NCI-H1436 (cell line): ENCODE measurements around the gene EPHB1.
"Not testable (repeated sequence)": the region's sequence is repeated elsewhere in the genome, so short reads cannot be mapped to it uniquely, and the experiment has no call there.

Source experiments
- DNase-seq: peaks from one replicate; lab custom pipeline; 2025; lab: John Stamatoyannopoulos, UW

Gene EPHB1

DNA sequence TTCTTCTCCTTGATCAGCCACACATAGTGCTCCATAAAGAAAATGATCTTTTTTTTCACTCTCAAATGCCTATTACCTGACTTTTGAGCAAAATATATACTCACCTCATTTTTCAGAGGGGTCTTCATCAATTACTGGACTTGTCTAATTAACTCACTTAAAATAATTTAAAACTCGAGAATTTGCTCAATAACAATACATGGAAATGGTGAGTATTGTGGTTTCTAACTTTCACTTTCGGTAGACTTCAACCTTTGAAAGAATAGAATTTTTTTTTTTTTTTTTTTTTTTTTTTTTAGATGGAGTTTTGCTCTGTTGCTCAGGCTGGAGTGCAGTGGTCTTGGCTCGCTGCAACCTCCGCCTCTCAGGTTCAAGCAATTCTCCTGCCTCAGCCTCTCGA lies 17.7 kb upstream of the EPHB1 start:
- no peak for DNase-seq

DNA sequence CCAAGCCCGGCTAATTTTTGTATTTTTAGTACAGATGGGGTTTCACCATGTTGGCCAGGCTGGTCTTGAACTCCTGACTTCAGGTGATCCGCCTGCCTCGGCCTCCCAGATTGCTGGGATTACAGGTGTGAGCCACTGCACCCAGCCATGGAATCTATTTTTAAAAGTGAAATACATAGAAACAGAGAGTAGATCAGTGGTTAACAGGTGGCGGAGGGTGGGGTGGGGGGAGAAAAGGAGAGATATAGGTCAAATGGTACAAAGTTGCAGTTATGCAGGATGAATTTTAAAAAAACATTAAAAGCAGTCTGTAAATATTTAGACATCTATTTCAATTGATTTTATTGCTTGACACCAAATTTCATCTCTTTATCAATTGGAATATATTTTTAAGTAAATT lies 6.8 kb upstream of the EPHB1 start:
- not testable (repeated sequence) for DNase-seq

DNA sequence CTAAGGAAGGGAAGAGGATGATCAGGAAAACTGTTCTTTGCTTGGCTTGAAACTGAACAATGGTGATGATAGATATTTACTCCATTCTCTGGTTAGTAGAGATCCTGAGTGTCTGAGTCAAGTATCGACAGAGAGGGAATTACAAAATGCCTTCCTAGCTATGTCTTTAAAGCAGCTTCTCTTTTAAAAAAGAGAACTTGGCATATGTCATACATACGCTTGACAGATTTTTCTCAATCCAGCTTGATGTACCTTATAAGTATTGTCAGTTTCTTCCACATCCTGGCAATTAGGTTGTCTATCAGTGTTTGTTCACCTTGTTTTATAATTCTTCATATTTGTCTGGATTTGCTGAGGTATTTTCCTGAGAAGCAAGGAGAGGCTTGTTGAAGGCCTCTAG lies 5.0 kb upstream of the EPHB1 start:
- no peak for DNase-seq

DNA sequence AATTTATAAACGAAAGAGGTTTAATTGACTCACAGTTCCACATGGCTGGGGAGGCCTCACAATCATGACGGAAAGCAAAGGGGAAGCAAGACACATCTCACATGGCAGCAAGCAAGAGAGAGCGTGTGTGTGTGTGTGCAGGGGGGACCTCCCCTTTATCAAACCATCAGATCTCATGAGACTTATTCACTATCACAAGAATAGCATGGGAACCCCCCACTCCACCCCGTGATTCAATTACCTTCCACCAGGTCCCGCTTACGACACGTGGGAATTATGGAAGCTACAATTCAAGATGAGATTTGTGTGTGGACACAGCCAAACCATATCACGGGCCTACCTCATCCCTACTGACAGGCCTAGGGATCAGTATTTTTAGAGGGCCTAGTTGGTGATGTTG lies 3.1 kb upstream of the EPHB1 start:
- DNase-seq, result no peak

DNA sequence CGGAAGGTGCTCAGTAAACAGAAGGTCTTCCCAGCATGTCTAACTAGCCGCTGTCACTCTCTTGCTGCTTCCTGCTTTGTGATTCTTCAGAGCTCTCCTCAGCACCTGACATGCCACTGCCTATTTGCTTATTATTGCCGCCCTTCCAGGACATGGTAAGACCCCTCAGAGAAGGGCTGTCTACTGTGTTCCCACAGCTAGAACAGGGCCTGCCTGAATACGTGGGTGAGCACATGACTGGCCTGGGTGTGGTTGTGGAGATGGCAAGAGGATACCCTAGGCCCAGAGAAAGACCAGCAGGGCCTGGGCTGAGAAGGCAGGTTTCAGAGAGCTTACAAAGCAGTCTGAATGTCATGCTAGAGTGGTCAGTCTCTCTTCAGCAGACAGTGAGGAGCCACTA lies 2.4 kb upstream of the EPHB1 start:
- no peak for DNase-seq

DNA sequence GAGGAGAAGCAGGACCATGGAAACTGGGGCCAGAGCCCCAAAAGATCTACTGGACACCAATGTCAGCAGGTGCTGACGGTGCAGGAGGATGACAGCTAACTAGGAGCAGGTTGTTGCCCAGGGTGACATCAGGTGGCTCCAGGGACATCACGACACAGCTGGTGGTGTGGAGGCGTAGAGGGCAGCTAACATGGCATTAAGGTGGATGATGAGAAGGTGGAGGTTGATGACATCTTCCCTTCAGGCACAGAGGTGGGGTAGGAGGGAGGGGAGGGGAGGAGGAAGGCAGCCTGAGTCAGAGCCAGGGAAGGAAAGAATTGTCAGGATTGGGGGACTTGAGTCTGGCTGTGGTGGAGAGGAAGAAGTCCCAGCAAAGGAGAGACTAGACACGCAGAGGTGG lies 1.5 kb upstream of the EPHB1 start:
- no peak for DNase-seq

DNA sequence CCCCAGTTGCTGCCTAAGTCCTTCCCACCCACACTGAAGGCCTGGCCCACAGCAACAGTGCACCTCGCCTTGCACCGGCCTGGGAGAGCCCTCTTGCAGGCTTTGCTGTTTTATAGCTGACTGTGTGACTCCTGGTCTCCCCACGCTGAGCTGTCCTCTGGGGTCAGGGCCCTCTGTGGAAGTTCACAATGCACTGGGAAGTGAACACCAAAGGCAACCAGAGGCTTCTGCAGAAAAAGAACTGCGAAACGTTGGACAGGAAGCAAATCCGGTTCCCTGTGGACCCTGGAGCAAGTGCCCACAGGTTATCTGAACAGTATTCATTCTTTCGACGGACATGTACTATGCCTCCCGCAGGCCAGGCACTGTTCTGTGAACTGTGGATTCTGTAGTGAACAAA lies 737 bp upstream of the EPHB1 start:
- no peak for DNase-seq

DNA sequence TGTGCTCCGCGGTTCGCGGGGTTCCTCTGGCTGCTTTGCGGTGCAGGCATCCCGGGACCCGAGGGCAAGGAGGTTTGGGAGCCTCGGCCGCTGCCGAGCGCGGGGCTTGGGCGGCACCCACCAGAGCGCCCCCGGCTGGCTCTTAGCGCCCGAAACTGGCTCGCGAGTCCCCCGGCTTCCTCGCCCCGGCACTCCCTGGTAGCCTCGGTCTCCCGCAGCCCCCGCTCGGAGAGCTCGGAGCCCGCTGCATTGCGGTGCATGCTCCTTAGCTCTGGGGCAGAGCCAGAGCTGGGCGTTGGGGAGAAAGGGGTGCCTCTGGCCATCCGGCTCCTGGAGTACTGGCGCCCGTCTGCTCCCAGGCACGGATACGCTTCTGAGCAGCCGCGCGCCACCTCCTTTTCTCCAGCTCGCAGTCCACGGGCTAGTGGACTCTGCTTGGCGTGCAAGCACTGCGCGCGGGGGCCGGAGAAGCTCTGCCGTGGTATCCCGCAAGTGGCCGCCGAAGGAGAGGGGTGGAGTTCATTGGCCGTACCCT lies 753 bp downstream of the EPHB1 start:
- peak; percentile 6 for DNase-seq

DNA sequence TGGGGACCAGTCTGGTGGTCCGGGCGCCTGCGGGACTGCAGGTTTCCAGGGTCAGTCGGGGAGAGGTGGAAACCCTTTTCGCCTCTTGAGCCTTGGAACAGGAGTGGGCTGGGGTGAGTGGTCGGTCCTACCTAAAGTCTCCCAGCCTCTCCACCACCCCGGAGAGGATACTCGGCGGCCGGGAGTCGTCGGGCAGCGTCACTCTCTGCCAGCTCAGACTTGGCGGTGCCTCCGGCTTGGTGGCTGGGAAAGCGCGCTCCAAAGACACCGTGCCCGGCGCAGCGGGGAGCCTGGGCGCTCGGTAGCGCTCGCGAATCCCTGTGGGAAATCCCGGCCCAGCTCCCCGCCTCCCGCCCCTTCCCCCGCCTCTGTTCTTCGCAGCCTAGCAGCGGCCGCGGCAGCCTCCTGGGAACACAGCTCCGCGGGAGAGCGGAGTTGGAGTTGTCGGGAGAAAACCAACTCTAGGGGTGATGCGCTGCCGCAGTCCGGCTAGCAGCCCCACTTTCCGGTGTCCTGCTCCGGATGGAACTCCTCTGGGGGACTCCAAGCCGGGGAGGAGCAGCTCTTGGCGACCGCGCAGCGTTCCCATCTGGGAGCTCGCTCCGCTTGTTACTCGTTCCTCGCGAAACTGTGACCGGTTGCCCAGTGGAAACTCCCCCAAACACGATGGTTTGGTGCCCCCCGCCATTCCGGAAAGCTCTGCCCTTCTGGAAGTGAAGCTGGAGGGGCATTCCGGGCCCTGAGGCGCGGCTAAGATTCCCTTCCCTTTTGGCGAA lies 1.4 kb downstream of the EPHB1 start:
- DNase-seq, result peak; percentile 59

DNA sequence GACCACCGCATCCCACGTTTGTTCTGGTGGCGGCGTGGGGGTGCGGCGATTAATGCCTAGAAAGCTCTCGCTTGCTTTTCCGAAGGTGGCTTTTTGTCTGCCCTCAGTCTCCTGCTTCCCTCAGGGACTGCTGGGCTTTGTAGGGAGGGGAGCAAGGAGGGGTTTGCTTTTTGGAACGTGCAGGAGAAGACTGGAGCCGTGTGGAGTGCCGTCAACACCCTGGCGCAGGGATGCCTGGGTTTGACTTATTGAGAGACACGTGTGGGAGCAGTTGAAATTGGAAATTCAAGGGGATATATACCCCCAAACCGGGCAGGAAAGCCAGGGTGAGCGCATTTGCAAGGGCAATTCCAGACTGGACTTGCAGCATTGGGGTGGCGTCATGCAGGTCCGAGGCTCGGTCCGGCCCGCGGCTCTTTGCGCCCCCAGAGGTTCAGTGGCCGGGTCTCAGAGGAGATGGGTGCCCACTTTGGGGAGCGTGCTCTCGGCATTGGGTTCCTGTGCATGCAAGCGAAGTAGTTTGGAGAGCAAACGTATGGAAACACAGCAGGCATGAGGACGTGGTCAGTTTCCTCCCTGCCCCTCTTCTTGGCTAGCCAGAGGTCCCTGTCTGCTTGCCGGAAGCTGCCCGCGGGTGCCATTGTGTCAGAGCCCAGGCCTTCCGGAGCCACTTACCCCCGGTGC lies 2.1 kb downstream of the EPHB1 start:
- no peak for DNase-seq

DNA sequence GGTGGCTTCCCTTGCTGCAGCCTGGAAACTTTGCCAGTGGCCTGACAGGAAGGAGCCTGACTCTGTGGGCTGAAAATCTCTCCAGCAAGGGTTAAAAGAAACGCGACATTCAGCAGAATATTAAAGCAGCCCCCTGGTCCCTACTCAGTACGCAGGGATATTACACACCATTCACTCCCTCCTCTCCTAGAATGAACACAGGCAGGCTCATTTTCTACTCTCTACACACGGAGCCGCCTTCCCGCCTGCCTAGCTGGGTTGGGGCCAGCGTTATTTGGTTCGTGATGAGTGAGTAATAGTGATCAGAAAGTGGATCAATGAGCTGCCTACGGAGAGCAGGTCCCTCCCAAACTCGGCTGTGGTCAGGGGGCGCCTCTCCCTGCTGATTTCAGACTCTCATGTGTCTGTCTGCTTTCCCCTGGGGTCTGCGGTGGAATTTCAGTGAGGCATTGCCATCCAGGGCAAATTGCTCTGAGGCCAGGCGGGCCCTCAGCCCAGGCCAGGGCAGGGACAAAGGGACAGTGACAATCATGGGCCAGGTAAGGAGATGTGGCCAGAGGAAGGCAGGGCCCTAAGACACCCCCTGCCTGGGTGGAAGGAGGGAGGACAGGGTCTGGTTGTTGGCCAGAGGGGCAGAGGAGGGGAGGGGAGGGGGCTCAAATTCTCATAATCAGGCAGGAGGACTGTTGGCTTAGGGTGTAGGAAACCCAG lies 2.8 kb downstream of the EPHB1 start:
- DNase-seq, result no peak

DNA sequence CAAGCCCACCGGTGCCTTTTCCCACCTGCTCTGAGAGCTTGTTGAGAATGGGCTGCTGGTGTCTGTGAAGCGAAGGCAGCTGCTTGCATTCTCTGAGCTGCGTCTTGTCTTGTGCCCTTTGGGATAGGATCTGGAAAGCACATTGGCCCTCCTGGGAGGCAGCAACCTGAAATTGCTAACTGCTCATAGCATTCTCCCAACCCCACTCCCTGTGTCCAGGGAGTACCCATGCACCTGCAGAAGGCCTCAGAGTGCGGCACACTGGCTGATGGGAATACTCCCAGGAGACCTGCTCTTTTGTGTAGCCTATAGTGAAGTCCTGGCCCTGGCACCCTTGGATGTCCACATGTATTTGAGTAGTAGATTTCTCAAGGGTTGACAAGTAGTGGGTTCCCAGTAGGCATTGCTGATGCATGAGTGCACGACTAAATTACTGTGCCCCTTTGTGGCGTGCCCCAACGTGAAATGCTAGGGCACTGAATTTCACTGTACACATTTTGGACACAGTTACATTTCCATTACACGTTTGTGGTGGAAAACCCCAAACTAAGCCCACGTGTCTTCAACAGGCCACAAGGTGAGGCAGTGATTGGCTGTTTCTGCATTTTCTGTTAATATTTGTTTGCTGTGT lies 3.7 kb downstream of the EPHB1 start:
- no peak for DNase-seq

DNA sequence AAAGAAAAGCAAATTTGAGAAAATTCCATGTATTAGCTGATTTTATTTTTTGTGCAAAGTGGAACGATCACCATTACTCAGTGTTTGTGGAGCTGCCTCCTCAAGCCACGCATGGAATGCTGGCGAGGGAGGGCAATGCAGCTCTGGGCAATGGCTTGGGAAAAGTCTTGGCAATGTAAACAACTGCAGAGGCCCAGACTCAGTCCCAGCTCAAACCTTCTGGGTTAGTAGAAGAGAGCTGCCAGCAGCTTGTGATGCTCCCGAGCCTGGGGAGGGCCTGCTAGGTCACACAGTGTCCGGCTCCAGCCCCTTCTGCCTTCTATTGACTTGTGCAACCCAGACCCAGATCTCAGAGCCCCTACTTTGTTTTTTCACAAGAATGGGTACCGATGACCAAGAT lies 4.3 kb downstream of the EPHB1 start:
- no peak for DNase-seq

DNA sequence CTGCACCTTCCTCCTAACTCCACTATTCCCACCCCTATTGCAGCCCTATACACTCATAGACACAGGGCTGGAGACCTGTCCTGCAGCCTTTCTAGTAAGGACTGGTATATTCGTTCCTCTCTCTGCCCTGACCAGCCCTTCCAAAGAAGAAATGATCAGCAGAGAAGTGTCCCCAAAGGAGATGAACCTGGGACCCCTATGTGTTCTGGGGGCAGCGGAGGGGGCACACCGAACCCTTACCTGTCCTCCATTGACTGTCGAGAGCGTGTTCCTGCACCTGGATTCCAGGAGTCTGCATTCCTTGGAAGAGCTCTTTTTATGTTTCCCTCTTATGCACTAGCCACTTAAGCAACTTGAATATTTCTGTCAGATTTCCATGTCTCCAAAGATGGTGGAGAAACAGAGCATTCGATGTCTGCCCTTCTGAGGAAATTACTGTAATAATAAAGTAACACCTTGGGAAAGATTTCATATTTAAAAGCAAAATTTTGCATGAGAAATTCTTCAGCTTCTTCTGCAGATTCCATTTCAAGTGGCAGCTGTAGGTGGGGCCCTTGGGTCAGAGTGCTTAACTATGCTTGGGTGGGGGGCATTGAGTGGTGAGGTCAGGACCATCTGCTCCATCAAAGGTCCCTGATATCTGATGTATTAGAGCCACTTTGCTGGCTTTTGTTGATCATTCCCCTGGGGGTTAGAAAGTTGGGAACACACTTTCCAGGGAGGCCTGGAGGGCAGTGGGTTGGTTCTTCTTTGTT lies 6.3 kb downstream of the EPHB1 start:
- no peak for DNase-seq

DNA sequence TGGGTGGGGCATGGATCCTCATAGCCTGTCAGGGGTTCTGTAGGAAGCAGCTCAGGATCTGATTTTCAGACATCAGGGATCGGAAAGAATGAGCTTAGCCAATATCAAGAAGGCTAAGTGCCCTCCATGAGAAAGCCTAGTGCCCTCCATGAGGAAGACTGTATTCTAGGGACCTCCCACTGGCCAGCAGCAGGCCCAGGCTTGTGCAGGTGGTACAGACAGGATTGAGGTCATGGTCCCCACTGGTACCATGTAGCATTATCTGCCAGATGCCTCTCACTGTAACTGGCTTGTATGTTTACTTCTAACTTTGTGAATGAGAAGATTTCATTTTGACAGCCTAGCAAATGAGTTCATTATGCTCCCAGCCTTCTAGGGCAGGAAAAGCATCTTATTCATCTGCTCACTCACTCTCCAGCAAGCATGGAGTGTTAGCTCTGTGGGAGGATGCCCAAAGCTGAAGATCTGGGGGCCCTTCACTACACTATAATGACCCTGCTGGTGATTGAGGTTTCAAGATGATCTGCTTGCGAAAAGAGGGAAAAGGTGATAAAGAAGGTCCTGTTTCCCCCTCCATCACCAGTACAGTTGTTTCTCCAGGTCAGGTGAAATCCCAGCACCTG lies 7.5 kb downstream of the EPHB1 start:
- no peak for DNase-seq

DNA sequence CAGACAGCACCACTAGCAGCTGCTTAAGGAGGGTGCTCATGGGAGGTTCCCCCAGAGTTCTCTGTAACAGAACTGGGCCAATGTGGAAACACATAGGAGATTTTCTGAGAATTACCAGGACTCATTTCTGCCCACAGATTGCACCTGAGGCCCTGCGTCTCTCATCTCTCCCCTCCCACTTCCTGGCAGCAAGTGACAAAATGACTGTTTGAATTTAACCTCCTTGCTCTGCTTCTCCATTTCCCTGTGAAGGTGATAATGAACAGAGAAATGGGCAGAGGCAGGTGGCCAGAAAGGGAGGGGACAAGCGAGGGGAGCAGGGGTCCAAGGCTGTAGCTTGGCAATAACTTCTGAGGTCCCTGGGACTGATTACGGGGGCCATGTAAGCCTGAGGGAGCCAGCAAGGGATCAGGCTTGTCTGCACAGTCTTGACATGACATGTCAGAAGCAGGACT lies 8.0 kb downstream of the EPHB1 start:
- DNase-seq, result no peak

DNA sequence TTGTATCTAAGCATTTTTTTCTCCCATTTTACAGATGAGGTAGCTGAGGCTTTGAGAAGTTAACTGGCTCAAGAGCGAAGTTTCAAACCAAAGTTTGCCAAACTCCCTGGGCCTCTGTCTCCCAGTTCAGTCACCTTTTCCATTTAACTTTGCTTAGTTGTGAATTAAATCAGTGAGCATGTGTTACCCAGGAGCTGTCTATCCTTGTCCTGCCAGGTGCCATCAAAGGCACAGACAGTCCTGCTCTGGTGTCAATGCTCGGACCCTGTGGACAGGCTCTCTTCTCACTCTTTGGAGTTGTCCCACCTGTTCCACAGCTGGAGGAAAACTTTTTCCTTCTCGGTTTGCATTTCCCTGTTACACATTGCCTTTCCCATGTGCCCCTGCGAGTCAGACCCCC lies 8.6 kb downstream of the EPHB1 start:
- DNase-seq, result no peak

DNA sequence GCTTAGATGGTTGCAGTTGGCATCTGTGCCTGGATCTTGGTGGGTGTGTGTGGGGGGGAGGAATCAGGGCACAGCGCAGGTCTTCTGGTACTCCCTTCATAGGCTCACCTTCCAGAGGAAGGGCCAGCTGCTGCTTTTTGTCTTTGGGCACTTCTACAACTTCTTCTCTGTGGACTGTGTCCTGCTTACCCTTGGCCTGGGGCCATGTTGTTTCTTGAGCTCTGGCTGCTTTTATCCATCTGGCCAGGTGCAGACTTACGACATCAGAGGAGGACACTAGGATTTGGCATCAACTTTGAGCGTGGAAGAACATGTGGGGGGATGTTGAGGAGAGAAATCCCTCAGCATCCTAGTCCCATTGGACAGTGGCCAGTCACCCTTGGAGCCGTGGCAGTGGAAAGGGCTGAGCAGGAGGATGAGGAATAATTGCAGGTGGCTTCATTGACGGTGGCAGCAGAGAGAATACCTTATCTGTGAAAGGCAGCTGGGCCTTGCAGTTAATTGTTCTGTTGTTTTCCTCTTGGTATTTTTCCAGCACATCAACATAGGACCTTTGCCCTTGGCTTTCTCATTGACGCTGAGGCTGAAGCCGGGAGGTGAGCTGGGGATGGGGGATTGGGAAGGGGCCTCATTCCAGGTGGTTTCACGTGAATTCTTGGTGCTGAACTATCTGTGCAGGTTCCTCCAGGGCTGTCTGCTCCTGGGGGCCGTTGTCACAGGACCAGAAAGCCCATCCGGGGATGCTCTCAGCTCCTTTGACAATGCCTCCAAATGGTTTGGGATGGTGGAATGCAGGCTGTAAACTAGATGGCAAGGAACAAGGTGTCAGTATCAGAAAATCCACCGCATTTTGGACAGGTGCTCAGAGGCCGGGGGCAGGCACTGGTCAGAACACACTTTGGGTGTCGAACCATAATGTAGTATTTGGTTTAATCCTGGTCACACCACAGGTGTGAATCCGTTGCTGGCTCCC lies 9.7 kb downstream of the EPHB1 start:
- no peak for DNase-seq

DNA sequence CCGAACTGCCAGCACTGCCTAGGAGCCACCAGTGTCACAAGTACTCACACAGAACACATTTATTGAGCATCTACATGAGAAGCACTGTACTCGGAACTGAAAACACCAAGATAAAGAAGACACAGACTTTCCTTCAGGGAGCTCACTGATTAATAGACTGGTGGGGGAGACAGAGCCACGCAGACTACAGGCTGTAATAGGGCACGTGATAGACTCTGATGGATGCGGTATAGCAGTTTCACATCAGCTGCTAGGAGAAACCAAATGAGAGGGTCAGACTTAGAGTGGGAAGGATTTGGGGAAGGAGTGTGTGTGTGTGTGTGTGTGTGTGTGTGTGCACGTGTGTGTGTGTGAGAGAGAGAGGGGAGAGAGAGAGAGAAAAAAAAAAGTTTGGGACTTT lies 12.1 kb downstream of the EPHB1 start:
- no peak for DNase-seq

DNA sequence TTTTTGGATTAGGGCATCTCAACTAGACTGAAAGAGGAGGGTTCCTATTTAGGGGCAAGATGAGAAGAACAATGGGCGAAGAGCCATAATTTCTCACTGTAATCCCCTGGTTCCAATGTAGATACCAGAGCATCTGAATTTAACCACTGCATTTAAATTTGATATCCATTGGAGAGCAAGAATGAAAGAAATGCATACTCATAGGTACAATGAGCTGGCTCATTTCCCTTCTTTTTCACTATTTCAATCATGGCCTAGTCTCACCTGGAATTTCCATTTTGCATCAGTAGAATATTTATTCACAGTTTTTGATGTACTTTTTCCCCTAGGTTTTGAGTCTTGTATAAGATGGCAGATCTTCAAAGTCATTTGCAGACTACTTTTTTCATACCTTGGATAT lies 13.8 kb downstream of the EPHB1 start:
- no peak for DNase-seq
